IPS-18a (cell line): ENCODE data around the gene PYGB.
A peak's percentile ranks its signal among the peaks of the same experiment; 100 is the strongest.
"Not testable (repeated sequence)": the region's sequence is repeated elsewhere in the genome, so short reads cannot be mapped to it uniquely, and the experiment has no call there.

Source experiments
- H3K27ac ChIP-seq: one replicate; pipeline ENCODE4 v1.5.1; 2013; ENCODE audit warnings: low read length
- H3K27me3 ChIP-seq: one replicate; pipeline ENCODE4 v1.6.1; 2013; ENCODE audit warnings: mild to moderate bottlenecking, low read length; ENCODE audit not compliant: control insufficient read depth, insufficient read depth
- H3K36me3 ChIP-seq: one replicate; pipeline ENCODE4 v1.6.1; 2013; ENCODE audit warnings: low read depth, low read length; ENCODE audit not compliant: control insufficient read depth
- H3K4me1 ChIP-seq: one replicate; pipeline ENCODE4 v1.6.1; 2013; ENCODE audit warnings: low read depth, low read length; ENCODE audit not compliant: control insufficient read depth
- H3K4me3 ChIP-seq: one replicate; pipeline ENCODE4 v1.5.1; 2013; ENCODE audit warnings: low read length
- H3K9ac ChIP-seq: one replicate; pipeline ENCODE4 v1.6.1; 2013; ENCODE audit warnings: mild to moderate bottlenecking, low read length, moderate library complexity
- H3K9me3 ChIP-seq: one replicate; pipeline ENCODE4 v1.6.1; 2013; ENCODE audit warnings: low read depth, low read length; ENCODE audit not compliant: control insufficient read depth

Gene PYGB

DNA sequence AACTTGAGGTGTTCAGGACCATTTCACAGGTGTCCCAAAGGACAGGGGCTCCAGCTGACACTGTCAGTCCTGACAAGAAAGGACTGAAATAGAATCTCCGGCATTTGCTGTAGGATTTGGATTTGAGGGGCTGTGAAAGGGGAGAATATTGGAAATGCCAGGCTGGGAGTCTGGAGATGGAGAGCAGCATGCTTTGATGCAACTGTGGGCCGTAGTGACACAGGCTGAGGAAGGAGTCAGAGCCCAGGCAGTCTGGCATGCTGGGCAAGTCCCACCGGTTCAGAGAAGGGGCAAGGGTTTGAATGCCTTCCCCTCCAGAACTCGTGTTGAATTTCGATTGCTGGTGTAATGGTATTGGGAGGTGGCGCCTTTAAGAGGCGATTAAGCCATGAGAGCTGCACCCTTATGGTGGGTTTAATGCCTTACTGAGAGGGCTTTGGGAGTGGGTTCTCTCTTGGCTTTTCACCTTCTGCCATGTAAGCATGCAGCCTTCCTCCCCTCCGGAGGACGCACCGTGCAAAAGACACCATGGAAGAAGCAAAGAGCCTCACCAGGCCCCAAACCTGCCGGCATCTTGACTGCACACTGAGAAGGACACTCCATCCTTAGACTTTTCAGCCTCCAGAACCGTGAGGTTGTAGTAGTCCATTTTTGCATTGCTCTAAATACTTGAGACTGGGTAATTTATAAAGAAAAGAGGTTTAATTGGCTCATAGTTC is 9.4 kb upstream of the PYGB start:
- no peak overlapping the region for H3K27ac ChIP-seq
- no peak overlapping the region for H3K9ac ChIP-seq
- no peaks in the 10 kb centered on the region for H3K27me3 ChIP-seq
- no peaks in the 10 kb centered on the region for H3K9me3 ChIP-seq
- H3K36me3 ChIP-seq, result no peaks in the 10 kb centered on the region
- H3K4me1 ChIP-seq, result no peaks in the 10 kb centered on the region
- no peak overlapping the region for H3K4me3 ChIP-seq

GRCh38 chr20:25239387-25240370 is 8.2 kb upstream of the PYGB start:
- Histone ChIP-seq H3K4me3 (no peak overlapping the region), H3K9ac (no peak overlapping the region), H3K27ac (no peak overlapping the region), H3K36me3 (no peaks in the 10 kb centered on the region), H3K27me3 (no peaks in the 10 kb centered on the region), H3K9me3 (no peaks in the 10 kb centered on the region), H3K4me1 (no peaks in the 10 kb centered on the region)

DNA sequence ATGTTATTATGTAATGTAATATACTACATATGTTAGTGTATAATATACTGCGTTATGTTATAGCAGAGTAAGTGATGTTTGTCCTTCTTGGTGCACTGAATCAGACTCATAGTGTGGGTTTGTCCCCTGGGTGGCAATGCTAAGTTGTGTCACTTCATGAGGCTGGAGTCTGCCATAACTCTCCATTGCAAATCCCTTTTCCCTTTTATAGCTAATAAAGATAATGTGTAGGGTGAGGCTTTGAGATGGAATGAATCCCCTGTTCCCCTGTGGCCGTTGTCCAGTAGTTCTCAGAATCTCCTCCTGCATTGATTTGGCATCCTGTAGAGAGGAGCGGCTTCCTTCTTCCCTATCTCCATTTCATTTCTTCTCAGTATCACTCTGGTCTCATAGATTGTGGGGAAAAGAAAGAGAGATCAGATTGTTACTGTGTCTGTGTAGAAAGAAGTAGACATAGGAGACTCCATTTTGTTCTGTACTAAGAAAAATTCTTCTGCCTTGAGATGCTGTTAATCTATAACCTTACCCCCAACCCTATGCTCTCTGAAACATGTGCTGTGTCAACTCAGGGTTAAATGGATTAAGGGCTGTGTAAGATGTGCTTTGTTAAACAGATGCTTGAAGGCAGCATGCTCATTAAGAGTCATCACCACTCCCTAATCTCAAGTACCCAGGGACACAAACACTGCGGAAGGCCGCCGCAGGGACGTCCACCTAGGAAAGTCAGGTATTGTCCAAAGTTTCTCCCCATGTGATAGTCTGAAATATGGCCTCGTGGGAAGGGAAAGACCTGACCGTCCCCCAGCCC is 6.8 kb upstream of the PYGB start:
- not testable (repeated sequence) for H3K27me3 ChIP-seq, H3K36me3 ChIP-seq, H3K4me1 ChIP-seq, H3K9ac ChIP-seq, H3K4me3 ChIP-seq, H3K27ac ChIP-seq, H3K9me3 ChIP-seq

- H3K9me3 ChIP-seq, H3K4me3 ChIP-seq, H3K27ac ChIP-seq, H3K27me3 ChIP-seq, H3K9ac ChIP-seq, H3K36me3 ChIP-seq, H3K4me1 ChIP-seq: not testable (repeated sequence)
These were observed 6.3 kb upstream of the PYGB start for GRCh38 chr20:25241659-25241955.

GRCh38 chr20:25242231-25242630 is 5.7 kb upstream of the PYGB start:
- Histone ChIP-seq H3K27me3 (peaks cover 14% of the 10 kb centered on the region), H3K4me1 (peaks cover 3% of the 10 kb centered on the region), H3K9ac (no peak overlapping the region), H3K4me3 (no peak overlapping the region), H3K27ac (no peak overlapping the region), H3K36me3 (no peaks in the 10 kb centered on the region), H3K9me3 (no peaks in the 10 kb centered on the region)

DNA sequence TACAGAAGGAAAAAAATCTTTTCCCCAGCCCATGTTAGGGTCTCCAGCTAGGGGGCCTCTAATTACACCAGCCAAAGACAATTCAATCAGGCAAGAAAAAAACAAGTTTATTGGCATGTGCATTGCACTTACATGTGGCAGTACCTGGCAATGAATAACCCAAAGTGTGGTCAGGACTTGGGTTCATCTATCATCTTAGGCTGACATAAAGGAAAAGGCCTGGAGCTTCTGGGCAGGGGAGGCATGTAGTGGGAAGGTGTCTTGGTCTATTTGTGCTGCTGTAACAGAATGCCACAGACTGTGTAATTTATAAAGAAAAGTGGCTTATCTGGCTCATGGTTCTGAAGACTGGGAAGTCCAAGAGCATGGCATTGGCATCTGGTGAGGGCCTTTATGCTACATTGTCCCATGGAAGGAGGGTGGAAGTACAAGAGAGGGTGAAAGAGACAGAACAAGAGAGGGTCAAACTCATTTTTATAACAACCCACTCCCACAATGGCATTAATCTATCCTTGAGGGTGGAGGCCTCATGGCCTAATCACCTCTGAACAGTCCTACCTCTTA is 4.4 kb upstream of the PYGB start:
- Histone ChIP-seq H3K4me3 (no peak overlapping the region), H3K9me3 (no peaks in the 10 kb centered on the region), H3K27me3 (peaks cover 14% of the 10 kb centered on the region), H3K9ac (no peak overlapping the region), H3K4me1 (peaks cover 3% of the 10 kb centered on the region), H3K36me3 (no peaks in the 10 kb centered on the region), H3K27ac (no peak overlapping the region)

GRCh38 chr20:25244976-25245375 is 2.9 kb upstream of the PYGB start:
- Histone ChIP-seq H3K9me3 (no peaks in the 10 kb centered on the region), H3K4me3 (no peak overlapping the region), H3K36me3 (no peaks in the 10 kb centered on the region), H3K4me1 (peaks cover 11% of the 10 kb centered on the region), H3K9ac (no peak overlapping the region), H3K27me3 (peaks cover 14% of the 10 kb centered on the region), H3K27ac (no peak overlapping the region)

- no peak overlapping the region for H3K9ac ChIP-seq
- H3K27ac ChIP-seq, result no peak overlapping the region
- H3K36me3 ChIP-seq, result no peaks in the 10 kb centered on the region
- H3K27me3 ChIP-seq, result peaks cover 14% of the 10 kb centered on the region
- H3K4me1 ChIP-seq, result peaks cover 14% of the 10 kb centered on the region
- H3K4me3 ChIP-seq, result no peak overlapping the region
- no peaks in the 10 kb centered on the region for H3K9me3 ChIP-seq
These were observed 2.4 kb upstream of the PYGB start for GRCh38 chr20:25245461-25245860.

- peaks cover 14% of the 10 kb centered on the region for H3K27me3 ChIP-seq
- no peak overlapping the region for H3K4me3 ChIP-seq
- H3K9ac ChIP-seq, result no peak overlapping the region
- H3K9me3 ChIP-seq, result no peaks in the 10 kb centered on the region
- no peak overlapping the region for H3K27ac ChIP-seq
- H3K4me1 ChIP-seq, result peaks cover 14% of the 10 kb centered on the region
- H3K36me3 ChIP-seq, result no peaks in the 10 kb centered on the region
These were observed 1.5 kb upstream of the PYGB start for GRCh38 chr20:25246182-25246999.

- peaks cover 14% of the 10 kb centered on the region for H3K4me1 ChIP-seq
- H3K27me3 ChIP-seq, result peaks cover 14% of the 10 kb centered on the region
- no peak overlapping the region for H3K9ac ChIP-seq
- peak overlapping the region; percentile 67 for H3K4me3 ChIP-seq
- no peak overlapping the region for H3K27ac ChIP-seq
- H3K9me3 ChIP-seq, result no peaks in the 10 kb centered on the region
- H3K36me3 ChIP-seq, result no peaks in the 10 kb centered on the region
These were observed 826 bp upstream of the PYGB start for GRCh38 chr20:25247000-25247517.
